ENCODE data around the gene ESAM. TPM values are rescaled to one million over a fixed set of nuclear protein-coding genes. Genes with fewer than 3 reads are reported as not detected.
A peak's percentile ranks its signal among the peaks of the same experiment; 100 is the strongest.

The ESAM gene
- total and polyA plus RNA-seq, 4 donors, result 4.0 to 15.6 (median 9.9) TPM

GRCh38 chr11:124751741-124752470 lies 10.2 kb downstream of the ESAM start, which contains the start of gene VSIG2:
Gene VSIG2 (minus strand): TSS chr11:124752255. CDS start chr11:124752137, 118 bp downstream.
- no peak for DNase-seq (ENCODE audit: low spot score)
- WGBS, result 27% methylated on average over 42 of the region's 42 CpGs
- TF ChIP-seq FOXA1 (IDR thresholded peaks at IDR 0.05) (no peak), NR2F2 (IDR thresholded peaks at IDR 0.05) (no peak), YY1 (IDR thresholded peaks at IDR 0.05) (no peak), RAD21 (IDR thresholded peaks at IDR 0.05) (no peak), GABPA (IDR thresholded peaks at IDR 0.05 in 1 of 2, conservative IDR thresholded peaks at IDR 0.05 in 1 of 2) (no peak), HNF4G (IDR thresholded peaks at IDR 0.05) (no peak), ATF3 (IDR thresholded peaks at IDR 0.05) (no peak), TAF1 (conservative IDR thresholded peaks at IDR 0.05) (no peak), EGR1 (IDR thresholded peaks at IDR 0.05; ENCODE audit: low read depth in 2 of 2) (no peak), MAX (IDR thresholded peaks at IDR 0.05) (no peak), ZBTB33 (IDR thresholded peaks at IDR 0.05) (no peak), SP1 (IDR thresholded peaks at IDR 0.05) (no peak), REST (IDR thresholded peaks at IDR 0.05) (no peak), FOXA2 (IDR thresholded peaks at IDR 0.05) (no peak), RXRA (IDR thresholded peaks at IDR 0.05) (no peak), HNF4A (conservative IDR thresholded peaks at IDR 0.05) (no peak)
- peaks cover 0 to 5% (median 3%) of the 10 kb centered on the region in 4 donors for H3K4me1 ChIP-seq (ENCODE audit: control insufficient read depth in 4 of 4, insufficient read depth in 4 of 4, low read length in 3 of 4)
- peak within 1 kb of the TSS in 1 of 3 donors; percentile 14 for H3K4me3 ChIP-seq (ENCODE audit: low read depth in 1 of 3, low read length in 3 of 3)
- no peak within 1 kb of the TSS for H3K9ac ChIP-seq (ENCODE audit: low read depth in 1 of 2, low read length in 2 of 2)
- no peaks in the 10 kb centered on the region for H3K9me3 ChIP-seq (ENCODE audit: control insufficient read depth in 4 of 4, low read length in 3 of 4)
- peaks cover 0 to 7% (median 3%) of the 10 kb centered on the region in 4 donors for H3K27me3 ChIP-seq (ENCODE audit: control insufficient read depth in 4 of 4, insufficient read depth in 4 of 4, low read length in 3 of 4)
- no peaks in the 10 kb centered on the region for H3K36me3 ChIP-seq (ENCODE audit: control insufficient read depth in 4 of 4, insufficient read depth in 3 of 4, low read depth in 1 of 4, low read length in 3 of 4)
- no peak within 1 kb of the TSS for H3K27ac ChIP-seq (ENCODE audit: low read depth in 1 of 2, low read length in 2 of 2)

GRCh38 chr11:124751391-124751740 lies 10.7 kb downstream of the ESAM start:
- Histone ChIP-seq H3K9me3 (ENCODE audit: control insufficient read depth in 4 of 4, low read length in 3 of 4) (no peaks in the 10 kb centered on the region), H3K27me3 (ENCODE audit: control insufficient read depth in 4 of 4, insufficient read depth in 4 of 4, low read length in 3 of 4) (peaks cover 0 to 7% (median 3%) of the 10 kb centered on the region in 4 donors), H3K27ac (ENCODE audit: low read depth in 1 of 2, low read length in 2 of 2) (no peak overlapping the region), H3K9ac (ENCODE audit: low read depth in 1 of 2, low read length in 2 of 2) (no peak overlapping the region), H3K36me3 (ENCODE audit: control insufficient read depth in 4 of 4, insufficient read depth in 3 of 4, low read depth in 1 of 4, low read length in 3 of 4) (no peaks in the 10 kb centered on the region), H3K4me1 (ENCODE audit: control insufficient read depth in 4 of 4, insufficient read depth in 4 of 4, low read length in 3 of 4) (peaks cover 4 to 9% (median 5%) of the 10 kb centered on the region in 4 donors), H3K4me3 (ENCODE audit: low read depth in 1 of 3, low read length in 3 of 3) (no peak overlapping the region)
- peak; percentile 22 for DNase-seq (ENCODE audit: low spot score)
- 53% methylated on average over 11 of the region's 11 CpGs for WGBS
- TF ChIP-seq YY1 (IDR thresholded peaks at IDR 0.05) (no peak), REST (IDR thresholded peaks at IDR 0.05) (no peak), HNF4G (IDR thresholded peaks at IDR 0.05) (no peak), MAX (IDR thresholded peaks at IDR 0.05) (no peak), RXRA (IDR thresholded peaks at IDR 0.05) (no peak), FOXA1 (IDR thresholded peaks at IDR 0.05) (no peak), JUND (IDR thresholded peaks at IDR 0.05) (no peak), GABPA (IDR thresholded peaks at IDR 0.05 in 1 of 2, conservative IDR thresholded peaks at IDR 0.05 in 1 of 2) (no peak), RAD21 (IDR thresholded peaks at IDR 0.05) (no peak), ZBTB33 (IDR thresholded peaks at IDR 0.05) (no peak), HNF4A (conservative IDR thresholded peaks at IDR 0.05) (no peak), FOXA2 (IDR thresholded peaks at IDR 0.05) (no peak)

Data from liver (tissue), 9 donors.